ENCODE results near the gene WASHC4. TPM values are rescaled to one million over a fixed set of nuclear protein-coding genes. Genes with fewer than 3 reads are reported as not detected.

WASHC4 gene
- total RNA-seq, 1 experiment from 2014 or later = 44.7 TPM

GRCh38 chr12:105157606-105158005, 50.1 kb downstream of the WASHC4 start:
- no TSS peak for BruUV-seq (replicated peaks)
- Histone ChIP-seq H3K4me1 (ENCODE audit: control insufficient read depth, insufficient read depth, low read length) (no peaks in the 10 kb centered on the region), H3K27ac (ENCODE audit: low read length) (no peak overlapping the region), H3K4me3 (ENCODE audit: low read depth in 2 of 2, low read length in 2 of 2) (no peak overlapping the region), H3K36me3 (ENCODE audit: control insufficient read depth, insufficient read depth, low read length) (peaks cover 50% of the 10 kb centered on the region), H3K9me3 (ENCODE audit: control insufficient read depth, insufficient read depth, low read depth, low read length) (no peaks in the 10 kb centered on the region), H3K27me3 (ENCODE audit: control insufficient read depth, insufficient read depth, low read length) (no peaks in the 10 kb centered on the region)
- ChIA-PET CTCF (no interaction called here), POLR2A (no interaction called here)
- intact Hi-C loops (cut with micrococcal nuclease; ENCODE audit: unreplicated experiment) = no loop called here
- no peak for TF ChIP-seq TCF7L2 (IDR thresholded peaks at IDR 0.05; ENCODE audit: low read depth, low read length)
- no peak for TF ChIP-seq POLR2AphosphoS5 (IDR thresholded peaks at IDR 0.05; ENCODE audit: low read depth, low read length)
- no peak for TF ChIP-seq SIN3A (IDR thresholded peaks at IDR 0.05; ENCODE audit: borderline replicate concordance, insufficient read depth, low read depth, low read length)
- no peak for TF ChIP-seq CTCF (IDR thresholded peaks at IDR 0.05)
- no peak for TF ChIP-seq REST (IDR thresholded peaks at IDR 0.05; ENCODE audit: insufficient read depth in 1 of 2, low read depth in 2 of 2, low read length in 1 of 2)
- no peak for ATAC-seq
- DNase-seq (ENCODE audit: low read depth, low spot score) = no peak
- in situ Hi-C loops (cut with HindIII; ENCODE audit: low pct_unique_long_range_greater_than_20kb, low sequenced_read_pairs) = no loop called here

- no peaks in the 10 kb centered on the region for H3K9me3 ChIP-seq (ENCODE audit: control insufficient read depth, insufficient read depth, low read depth, low read length)
- no peaks in the 10 kb centered on the region for H3K27me3 ChIP-seq (ENCODE audit: control insufficient read depth, insufficient read depth, low read length)
- no peak for ATAC-seq
- POLR2A ChIA-PET = no interaction called here
- BruUV-seq (replicated peaks) = no TSS peak
- in situ Hi-C loops (cut with HindIII; ENCODE audit: low pct_unique_long_range_greater_than_20kb, low sequenced_read_pairs) = no loop called here
- CTCF ChIA-PET = no interaction called here
- no peak overlapping the region for H3K27ac ChIP-seq (ENCODE audit: low read length)
- TF ChIP-seq POLR2AphosphoS5 (IDR thresholded peaks at IDR 0.05; ENCODE audit: low read depth, low read length) = no peak
- intact Hi-C loops (cut with micrococcal nuclease; ENCODE audit: unreplicated experiment) = no loop called here
- no peaks in the 10 kb centered on the region for H3K4me1 ChIP-seq (ENCODE audit: control insufficient read depth, insufficient read depth, low read length)
- DNase-seq (ENCODE audit: low read depth, low spot score) = no peak
- no peak overlapping the region for H3K4me3 ChIP-seq (ENCODE audit: low read depth in 2 of 2, low read length in 2 of 2)
- H3K36me3 ChIP-seq (ENCODE audit: control insufficient read depth, insufficient read depth, low read length) = peaks cover 46% of the 10 kb centered on the region
These were observed 51.3 kb downstream of the WASHC4 start for GRCh38 chr12:105158876-105159275.

- DNase-seq (ENCODE audit: low read depth, low spot score) (no peak), ATAC-seq (no peak)
- TF ChIP-seq REST (IDR thresholded peaks at IDR 0.05; ENCODE audit: insufficient read depth in 1 of 2, low read depth in 2 of 2, low read length in 1 of 2) = no peak
- no peak for TF ChIP-seq CTCF (IDR thresholded peaks at IDR 0.05)
- TF ChIP-seq TCF7L2 (IDR thresholded peaks at IDR 0.05; ENCODE audit: low read depth, low read length) = no peak
- TF ChIP-seq SIN3A (IDR thresholded peaks at IDR 0.05; ENCODE audit: borderline replicate concordance, insufficient read depth, low read depth, low read length) = no peak
- no peak for TF ChIP-seq POLR2AphosphoS5 (IDR thresholded peaks at IDR 0.05; ENCODE audit: low read depth, low read length)
- POLR2A ChIA-PET = no interaction called here
- BruUV-seq (replicated peaks) = no TSS peak
- Histone ChIP-seq H3K27ac (ENCODE audit: low read length) (no peak overlapping the region), H3K27me3 (ENCODE audit: control insufficient read depth, insufficient read depth, low read length) (no peaks in the 10 kb centered on the region), H3K36me3 (ENCODE audit: control insufficient read depth, insufficient read depth, low read length) (peaks cover 60% of the 10 kb centered on the region), H3K4me3 (ENCODE audit: low read depth in 2 of 2, low read length in 2 of 2) (no peak overlapping the region), H3K4me1 (ENCODE audit: control insufficient read depth, insufficient read depth, low read length) (no peaks in the 10 kb centered on the region), H3K9me3 (ENCODE audit: control insufficient read depth, insufficient read depth, low read depth, low read length) (no peaks in the 10 kb centered on the region)
- intact Hi-C loops (cut with micrococcal nuclease; ENCODE audit: unreplicated experiment) = no loop called here
- in situ Hi-C loops (cut with HindIII; ENCODE audit: low pct_unique_long_range_greater_than_20kb, low sequenced_read_pairs) = no loop called here
- CTCF ChIA-PET = no interaction called here
These were observed 54.6 kb downstream of the WASHC4 start for GRCh38 chr12:105162174-105162573.

All from Panc1 (cell line).